OCI-LY7 (cell line): Measurements from ENCODE around the gene TMEM44.

ENCODE experiments used
- CTCF ChIP-seq: fragments of 200-600 bp; sonication (generic); conservative IDR thresholded peaks from 2 replicates; pipeline ENCODE4 v1.5.1; 2014; ENCODE audit warnings: mild to moderate bottlenecking, antibody characterized with exemption, low read length, moderate library complexity, mixed read lengths
- EZH2phosphoT487 ChIP-seq: fragments of 200-600 bp; sonication (generic); IDR thresholded peaks from 2 replicates; pipeline ENCODE4 v1.6.1; 2018; ENCODE audit warnings: low read depth, borderline replicate concordance, mild to moderate bottlenecking, mixed run types, antibody characterized with exemption, low read length, moderate library complexity, mixed read lengths

DNA sequence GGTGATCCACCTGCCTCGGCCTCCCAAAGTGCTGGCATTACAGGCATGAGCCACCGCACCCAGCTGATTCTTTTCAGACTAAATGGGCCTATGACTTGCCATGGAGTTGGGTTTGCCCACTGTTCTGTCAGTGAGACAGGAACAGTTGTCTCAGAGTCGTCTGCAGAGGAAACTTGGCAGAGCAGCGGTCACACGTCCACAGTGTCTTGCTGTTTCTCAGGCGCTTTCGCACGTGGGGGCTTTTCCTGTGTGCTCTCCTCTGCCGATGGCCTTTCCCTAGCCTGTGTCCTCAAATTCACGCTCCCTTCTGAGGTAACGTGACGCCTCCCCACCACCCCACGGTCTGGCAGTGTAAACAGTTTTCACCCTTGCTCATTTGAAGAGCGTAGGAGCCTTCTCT lies 11.3 kb downstream of the TMEM44 start:
- no peak for TF ChIP-seq CTCF
- TF ChIP-seq EZH2phosphoT487, result no peak
